Endothelial cell of umbilical vein (primary cell): Measurements from ENCODE around the gene MYO1H. TPM values are rescaled to one million over a fixed set of nuclear protein-coding genes. Genes with fewer than 3 reads are reported as not detected.

ENCODE experiments used
- BruUV-seq: library from RNA; stranded (reverse); fragments of 400-500 nt; replicated peaks from 2 replicates; lab custom pipeline; 2021; lab: Mats Ljungman, UMichigan
- CTCF ChIA-PET: fragments of 300-600, 350-600 bp; sonication (Branson Sonifier 250); formaldehyde crosslinking; loops from one replicate; lab custom pipeline; 2021; ENCODE audit warnings: antibody characterized with exemption, inconsistent platforms; lab: Charles Lee
- POLR2A ChIA-PET: fragments of 300-600, 350-600 bp; sonication (Branson Sonifier 250); formaldehyde crosslinking; loops from one replicate; lab custom pipeline; 2021; ENCODE audit warnings: antibody characterized with exemption, inconsistent platforms; lab: Charles Lee
- DNase-seq: peaks from one replicate; pipeline ENCODE4 v3.0.0-alpha.2; 2011; ENCODE audit warnings: low read depth, low spot score
- FAIRE-seq: peaks from 2 replicates; lab custom pipeline; 2011; peaks lifted over from hg19 to GRCh38; lab: Jason Lieb, UNC
- H2AFZ ChIP-seq: 2 replicates; pipeline ENCODE4 v1.6.0; 2012; ENCODE audit warnings: low read depth, low read length, control low read depth, inconsistent platforms
- H3K27ac ChIP-seq: 2 replicates; pipeline ENCODE4 v1.5.1; 2011; ENCODE audit warnings: low read depth, mild to moderate bottlenecking, control low read depth, low read length, moderate library complexity; ENCODE audit not compliant: insufficient read depth
- H3K27me3 ChIP-seq, 2 experiments: 2 replicates each; pipeline versions ENCODE4 v1.6.0 to v1.6.1; 2011; ENCODE audit warnings: low read length in 2 of 2, mixed read lengths in 1 of 2; ENCODE audit not compliant: control insufficient read depth in 2 of 2, insufficient read depth in 2 of 2
- H3K36me3 ChIP-seq, 2 experiments: 2 replicates in 1 of 2; 3 replicates in 1 of 2; pipeline ENCODE4 v1.5.1; 2011; ENCODE audit warnings: low read length in 2 of 2, mild to moderate bottlenecking in 1 of 2, moderate library complexity in 1 of 2; ENCODE audit not compliant: control insufficient read depth in 2 of 2, insufficient read depth in 2 of 2; ENCODE audit errors: extremely low read depth in 1 of 2
- H3K4me1 ChIP-seq: 3 replicates; pipeline ENCODE4 v1.5.1; 2011; ENCODE audit warnings: mild to moderate bottlenecking, low read length; ENCODE audit not compliant: control insufficient read depth, insufficient read depth; ENCODE audit errors: extremely low read depth
- H3K4me2 ChIP-seq: 2 replicates; pipeline ENCODE4 v1.6.1; 2011; ENCODE audit warnings: low read length, control low read depth, mixed read lengths; ENCODE audit not compliant: insufficient read depth
- H3K4me3 ChIP-seq, 3 experiments: fragments of 200-600 bp in 1 of 3; sonication (generic), shearing (Covaris generic) in 1 of 3; replicated peaks in 1 of 3; 2 replicates each; pipeline ENCODE4 v1.5.1; 2011 to 2016; ENCODE audit warnings: control low read depth in 3 of 3, low read length in 3 of 3, mild to moderate bottlenecking in 2 of 3, inconsistent platforms in 1 of 3, low read depth in 1 of 3, moderate library complexity in 1 of 3; ENCODE audit not compliant: insufficient read depth in 1 of 3
- H3K79me2 ChIP-seq: 2 replicates; pipeline ENCODE4 v1.6.0; 2012; ENCODE audit warnings: low read length, inconsistent platforms; ENCODE audit not compliant: control insufficient read depth, insufficient read depth
- H3K9ac ChIP-seq: replicated peaks from 2 replicates; pipeline ENCODE3; 2011; ENCODE audit warnings: low read length, control low read depth; ENCODE audit not compliant: insufficient read depth; ENCODE audit errors: extremely low read depth
- H3K9me1 ChIP-seq: replicated peaks from 3 replicates; pipeline ENCODE4 v1.6.0; 2011; ENCODE audit warnings: mild to moderate bottlenecking, low read length; ENCODE audit not compliant: control insufficient read depth, insufficient read depth; ENCODE audit errors: extremely low read depth
- H3K9me3 ChIP-seq: replicated peaks from 2 replicates; pipeline ENCODE4 v1.5.1; 2012; ENCODE audit warnings: low read length, inconsistent platforms; ENCODE audit not compliant: control insufficient read depth, insufficient read depth
- H4K20me1 ChIP-seq: replicated peaks from 2 replicates; pipeline ENCODE3; 2011; ENCODE audit warnings: mild to moderate bottlenecking, low read length; ENCODE audit not compliant: control insufficient read depth, insufficient read depth; ENCODE audit errors: extremely low read depth
- CTCF ChIP-seq, 2 donors: IDR thresholded peaks; 1 replicate in 1 of 2; 2 replicates in 1 of 2; pipeline ENCODE4 v1.5.1; 2011; ENCODE audit warnings: low read length in 2 of 2, mild to moderate bottlenecking in 2 of 2, moderate library complexity in 2 of 2, control low read depth in 1 of 2, inconsistent platforms in 1 of 2, low read depth in 1 of 2; ENCODE audit not compliant: insufficient read depth in 1 of 2; ENCODE audit errors: extremely low read depth in 1 of 2
- EZH2 ChIP-seq: IDR thresholded peaks from 2 replicates; pipeline ENCODE4 v1.6.1; 2012; ENCODE audit warnings: borderline replicate concordance, low read depth, mild to moderate bottlenecking, moderate library complexity, low read length, inconsistent platforms; ENCODE audit not compliant: severe bottlenecking
- FOS ChIP-seq: IDR thresholded peaks from 2 replicates; pipeline ENCODE4 v1.6.1; 2011; ENCODE audit warnings: mild to moderate bottlenecking, low read length, moderate library complexity, borderline replicate concordance; ENCODE audit not compliant: insufficient read depth
- GATA2 ChIP-seq: IDR thresholded peaks from 2 replicates; pipeline ENCODE4 v1.7.0; 2011; ENCODE audit warnings: low read depth, mild to moderate bottlenecking, moderate library complexity, mixed read lengths, low read length; ENCODE audit not compliant: insufficient read length, insufficient read depth
- JUN ChIP-seq: IDR thresholded peaks from 2 replicates; pipeline ENCODE4 v1.6.1; 2011; ENCODE audit warnings: borderline replicate concordance, low read depth; ENCODE audit not compliant: insufficient read length, insufficient read depth
- MAX ChIP-seq: IDR thresholded peaks from 2 replicates; pipeline ENCODE4 v1.6.1; 2011; ENCODE audit not compliant: insufficient read depth, insufficient read length
- MYC ChIP-seq: IDR thresholded peaks from one replicate; pipeline ENCODE4 v1.6.1; 2011; ENCODE audit warnings: mild to moderate bottlenecking, low read depth, low read length
- POLR2A ChIP-seq: IDR thresholded peaks from 2 replicates; pipeline ENCODE4 v1.6.1; 2012; ENCODE audit warnings: low read depth, mild to moderate bottlenecking, control low read depth, low read length
- POLR2AphosphoS5 ChIP-seq: IDR thresholded peaks from 2 replicates; pipeline ENCODE4 v1.6.1; 2012; ENCODE audit warnings: low read depth, mild to moderate bottlenecking, control low read depth, low read length, moderate library complexity; ENCODE audit not compliant: insufficient read depth
- dilution Hi-C: fragments of 300-500 bp; cut with MboI; formaldehyde crosslinking; loops from one replicate; pipeline ENCODE4 v1.15.0; 2019; ENCODE audit warnings: low sequenced_read_pairs; ENCODE audit not compliant: extremely low pct_ligation_motif_present
- intact Hi-C: fragments of 100-400 bp; cut with micrococcal nuclease; formaldehyde crosslinking; loops from one replicate; pipeline ENCODE4 v1.10.0; 2022
- polyA plus RNA-seq, 4 experiments: library from polyadenylated mRNA; depleted of rRNA in 3 of 4; stranded (reverse) in 3 of 4; unstranded in 1 of 4; fragments of >200 nt; gene quantifications; 2 replicates each; pipeline versions ENCODE4 v1.2.1 to v1.2.3, GENCODE V29; 2011 to 2012; ENCODE audit warnings: missing spikeins in 1 of 4
- total RNA-seq: library from RNA; stranded (reverse); gene quantifications from 2 replicates; pipeline ENCODE4 v1.2.3, GENCODE V29; 2021

The MYO1H gene
- total and polyA plus RNA-seq, 2 donors (not counting 3 experiments of a cell fraction or from before 2014, with no cell fraction given), result not detected

- no TSS peak for BruUV-seq
- H3K9ac ChIP-seq, result peak overlapping the region; percentile 30
- H3K79me2 ChIP-seq, result peaks cover 56% of the 10 kb centered on the region
- peaks cover 18 to 35% of the 10 kb centered on the region in 2 experiments for H3K36me3 ChIP-seq
- no peaks in the 10 kb centered on the region for H4K20me1 ChIP-seq
- FAIRE-seq (no peak), DNase-seq (no peak)
- no peak for TF ChIP-seq EZH2
- no peak for TF ChIP-seq FOS
- no peak for TF ChIP-seq GATA2
- no peak for TF ChIP-seq MYC
- H3K4me2 ChIP-seq, result peak overlapping the region; percentile 13
- no peaks in the 10 kb centered on the region for H3K9me1 ChIP-seq
- ChIA-PET POLR2A (no interaction called here), CTCF (interaction anchor here (2.2 kb wide), 1 partner anchor 26 kb away, joined by 10 read pairs; no protein-coding TSS in a partner anchor)
- no peaks in the 10 kb centered on the region for H3K27me3 ChIP-seq
- peaks cover 64% of the 10 kb centered on the region for H3K4me1 ChIP-seq
- no peaks in the 10 kb centered on the region for H3K9me3 ChIP-seq
- intact Hi-C loops (no loop called here), dilution Hi-C loops (no loop called here)
- no peak overlapping the region for H3K4me3 ChIP-seq
- peak overlapping the region; percentile 50 for H3K27ac ChIP-seq
- no peak overlapping the region for H2AFZ ChIP-seq
These were observed 111.5 kb downstream of the MYO1H start for GRCh38 chr12:109459247-109459646.

GRCh38 chr12:109460538-109460937 lies 112.8 kb downstream of the MYO1H start:
- Histone ChIP-seq H3K27ac (peak overlapping the region; percentile 89), H3K27me3 (no peaks in the 10 kb centered on the region), H3K4me1 (peaks cover 72% of the 10 kb centered on the region), H2AFZ (no peak overlapping the region), H3K4me3 (no peak overlapping the region), H3K36me3 (peaks cover 17 to 27% of the 10 kb centered on the region in 2 experiments), H3K4me2 (peak overlapping the region; percentile 66), H4K20me1 (no peaks in the 10 kb centered on the region), H3K9me3 (no peaks in the 10 kb centered on the region), H3K79me2 (peaks cover 69% of the 10 kb centered on the region), H3K9ac (no peak overlapping the region), H3K9me1 (no peaks in the 10 kb centered on the region)
- POLR2A ChIA-PET, result no interaction called here
- dilution Hi-C loops, result no loop called here
- CTCF ChIA-PET, result interaction anchor here (1.2 to 5.1 kb wide), 4 partner anchors 13 to 33 kb away, joined by 3 to 47 read pairs (median 20); no protein-coding TSS in a partner anchor
- TF ChIP-seq MYC, result no peak
- no peak for TF ChIP-seq POLR2A
- no peak for TF ChIP-seq MAX
- TF ChIP-seq JUN, result no peak
- no peak for TF ChIP-seq CTCF (IDR thresholded peaks at IDR 0.05; ENCODE audit: extremely low read depth in 1 of 2, insufficient read depth in 1 of 2, low read depth in 1 of 2, low read length in 2 of 2)
- TF ChIP-seq FOS, result no peak
- no peak for TF ChIP-seq EZH2
- TF ChIP-seq POLR2AphosphoS5, result no peak
- TF ChIP-seq GATA2, result no peak
- BruUV-seq, result no TSS peak
- FAIRE-seq (no peak), DNase-seq (no peak)
- intact Hi-C loops, result loop anchor here (5.0 kb wide), 1 partner anchor 608 kb away; no protein-coding TSS in a partner anchor
